Measurements from ENCODE around the gene LAMTOR4.

LAMTOR4 gene

DNA sequence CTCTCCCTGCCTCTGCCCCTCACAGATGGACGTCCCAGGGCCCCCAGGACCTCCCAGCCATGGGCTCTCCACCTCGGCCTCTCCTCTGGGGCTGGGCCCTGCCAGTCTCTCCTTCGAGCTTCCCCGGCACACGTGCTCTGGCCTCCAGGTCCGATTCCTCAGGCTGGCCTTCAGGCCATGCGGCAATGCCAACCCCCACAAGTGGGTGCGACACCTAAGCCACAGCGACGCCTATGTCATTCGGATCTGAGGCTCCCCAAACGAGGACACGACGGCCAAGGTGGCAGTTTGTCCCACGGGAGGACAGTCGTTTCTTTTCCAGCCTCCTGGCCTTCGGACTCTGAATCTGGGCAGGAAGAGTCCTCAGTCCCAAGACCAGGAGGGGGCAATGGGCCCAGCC, 42.1 kb upstream of the LAMTOR4 start:
- H3K27ac ChIP-seq (replicated peaks): no peak overlapping the region
- H3K27me3 ChIP-seq (ENCODE audit: insufficient read depth, poor library complexity, severe bottlenecking): no peaks in the 10 kb centered on the region
- H3K4me3 ChIP-seq (replicated peaks; ENCODE audit: insufficient read depth, low read length): no peak overlapping the region
- no peak for DNase-seq (ENCODE audit: low read depth in 1 of 2, low spot score in 1 of 2)
- TF ChIP-seq CTCF (IDR thresholded peaks at IDR 0.05; ENCODE audit: insufficient read depth, low read length) (no peak), SPI1 (IDR thresholded peaks at IDR 0.05; ENCODE audit: borderline replicate concordance, low read depth) (no peak)
- TF ChIP-seq, protein P1, sequence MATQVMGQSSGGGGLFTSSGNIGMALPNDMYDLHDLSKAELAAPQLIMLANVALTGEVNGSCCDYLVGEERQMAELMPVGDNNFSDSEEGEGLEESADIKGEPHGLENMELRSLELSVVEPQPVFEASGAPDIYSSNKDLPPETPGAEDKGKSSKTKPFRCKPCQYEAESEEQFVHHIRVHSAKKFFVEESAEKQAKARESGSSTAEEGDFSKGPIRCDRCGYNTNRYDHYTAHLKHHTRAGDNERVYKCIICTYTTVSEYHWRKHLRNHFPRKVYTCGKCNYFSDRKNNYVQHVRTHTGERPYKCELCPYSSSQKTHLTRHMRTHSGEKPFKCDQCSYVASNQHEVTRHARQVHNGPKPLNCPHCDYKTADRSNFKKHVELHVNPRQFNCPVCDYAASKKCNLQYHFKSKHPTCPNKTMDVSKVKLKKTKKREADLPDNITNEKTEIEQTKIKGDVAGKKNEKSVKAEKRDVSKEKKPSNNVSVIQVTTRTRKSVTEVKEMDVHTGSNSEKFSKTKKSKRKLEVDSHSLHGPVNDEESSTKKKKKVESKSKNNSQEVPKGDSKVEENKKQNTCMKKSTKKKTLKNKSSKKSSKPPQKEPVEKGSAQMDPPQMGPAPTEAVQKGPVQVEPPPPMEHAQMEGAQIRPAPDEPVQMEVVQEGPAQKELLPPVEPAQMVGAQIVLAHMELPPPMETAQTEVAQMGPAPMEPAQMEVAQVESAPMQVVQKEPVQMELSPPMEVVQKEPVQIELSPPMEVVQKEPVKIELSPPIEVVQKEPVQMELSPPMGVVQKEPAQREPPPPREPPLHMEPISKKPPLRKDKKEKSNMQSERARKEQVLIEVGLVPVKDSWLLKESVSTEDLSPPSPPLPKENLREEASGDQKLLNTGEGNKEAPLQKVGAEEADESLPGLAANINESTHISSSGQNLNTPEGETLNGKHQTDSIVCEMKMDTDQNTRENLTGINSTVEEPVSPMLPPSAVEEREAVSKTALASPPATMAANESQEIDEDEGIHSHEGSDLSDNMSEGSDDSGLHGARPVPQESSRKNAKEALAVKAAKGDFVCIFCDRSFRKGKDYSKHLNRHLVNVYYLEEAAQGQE (IDR thresholded peaks at IDR 0.05; ENCODE audit: insufficient replicate concordance, low read depth): no peak

DNA sequence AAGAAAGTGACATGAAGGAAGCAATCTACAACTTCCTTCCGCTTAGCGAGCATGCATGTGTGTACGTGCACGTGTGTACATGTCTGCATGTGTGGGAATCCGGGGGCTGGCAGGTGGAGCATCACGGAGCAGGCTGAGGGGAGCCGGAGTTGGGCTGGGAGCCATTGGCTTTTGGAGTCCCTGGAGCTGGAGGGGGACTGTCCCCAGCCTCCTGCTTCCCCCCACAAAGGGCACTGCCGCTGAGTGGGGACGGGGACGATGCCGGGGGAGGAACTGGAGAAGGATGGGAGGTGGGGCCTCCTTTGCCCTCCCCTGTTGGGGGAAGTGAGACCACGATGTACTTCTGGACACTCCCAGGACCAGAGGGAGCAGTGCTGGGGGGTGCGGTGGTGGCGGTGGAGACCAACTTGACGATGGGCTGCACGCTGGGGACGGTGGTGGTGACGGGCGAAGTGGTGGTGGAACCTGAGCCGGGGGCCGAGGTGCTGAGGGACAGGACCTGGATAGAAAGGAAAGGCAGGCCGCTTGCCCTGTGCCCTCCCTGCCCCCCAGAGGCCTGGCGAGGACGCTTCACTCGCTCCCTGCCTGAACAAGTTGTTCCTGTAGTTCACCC, 41.5 kb upstream of the LAMTOR4 start:
- no peak for DNase-seq (ENCODE audit: low read depth in 1 of 2, low spot score in 1 of 2)
- no peak overlapping the region for H3K27ac ChIP-seq (replicated peaks)
- no peak overlapping the region for H3K4me3 ChIP-seq (replicated peaks; ENCODE audit: insufficient read depth, low read length)
- TF ChIP-seq, protein P1 (IDR thresholded peaks at IDR 0.05; ENCODE audit: insufficient replicate concordance, low read depth): no peak
- TF ChIP-seq CTCF (IDR thresholded peaks at IDR 0.05; ENCODE audit: insufficient read depth, low read length) (no peak), SPI1 (IDR thresholded peaks at IDR 0.05; ENCODE audit: borderline replicate concordance, low read depth) (no peak), POLR2AphosphoS5 (IDR thresholded peaks at IDR 0.05; ENCODE audit: low read depth) (no peak), GABPA (IDR thresholded peaks at IDR 0.05; ENCODE audit: low read depth) (no peak)
- H3K27me3 ChIP-seq (ENCODE audit: insufficient read depth, poor library complexity, severe bottlenecking): no peaks in the 10 kb centered on the region

GRCh38 chr7:100107890-100108289, 40.8 kb upstream of the LAMTOR4 start:
- DNase-seq (ENCODE audit: low read depth in 1 of 2, low spot score in 1 of 2): no peak
- no peak overlapping the region for H3K27ac ChIP-seq (replicated peaks)
- H3K27me3 ChIP-seq (ENCODE audit: insufficient read depth, poor library complexity, severe bottlenecking): no peaks in the 10 kb centered on the region
- H3K4me3 ChIP-seq (replicated peaks; ENCODE audit: insufficient read depth, low read length): no peak overlapping the region
- TF ChIP-seq GABPA (IDR thresholded peaks at IDR 0.05; ENCODE audit: low read depth): no peak
- TF ChIP-seq SPI1 (IDR thresholded peaks at IDR 0.05; ENCODE audit: borderline replicate concordance, low read depth): 0 out of 2 replicates have a peak, but pooled peaks have one; percentile 5

DNA sequence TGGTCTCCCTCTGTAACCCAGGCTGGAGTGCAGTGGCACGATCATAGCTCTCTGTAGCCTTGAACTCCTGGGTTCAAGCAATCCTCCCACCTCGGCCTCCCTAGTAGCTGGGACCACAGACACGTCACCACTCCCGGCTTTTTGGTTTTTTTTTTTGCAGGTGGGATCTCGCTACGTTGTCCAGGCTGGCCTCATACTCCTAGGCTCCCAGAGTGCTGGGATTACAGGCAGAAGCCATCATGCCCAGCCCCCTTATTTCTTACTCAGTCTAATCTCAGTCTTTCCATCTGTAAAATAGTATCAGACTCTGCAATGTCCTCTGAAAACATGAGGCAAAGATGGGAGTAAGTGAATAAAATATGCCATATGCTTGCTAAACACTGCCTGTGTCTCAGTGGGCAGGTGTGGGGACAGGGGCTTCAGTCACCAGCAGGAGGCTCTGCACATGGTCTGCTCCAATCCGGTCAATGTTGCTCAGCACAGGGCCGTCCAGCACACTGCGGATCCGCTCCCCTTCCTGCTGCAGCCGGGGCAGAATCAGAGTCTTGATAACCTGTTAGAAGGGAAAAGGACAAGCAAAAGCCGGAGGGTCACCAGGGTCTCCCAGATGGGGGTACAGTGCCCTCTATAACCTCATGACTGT, 39.1 kb upstream of the LAMTOR4 start:
- H3K4me3 ChIP-seq (replicated peaks; ENCODE audit: insufficient read depth, low read length): no peak overlapping the region
- no peak for DNase-seq (ENCODE audit: low read depth in 1 of 2, low spot score in 1 of 2)
- TF ChIP-seq SPI1 (IDR thresholded peaks at IDR 0.05; ENCODE audit: borderline replicate concordance, low read depth) (no peak), GABPA (IDR thresholded peaks at IDR 0.05; ENCODE audit: low read depth) (no peak), CTCF (IDR thresholded peaks at IDR 0.05; ENCODE audit: insufficient read depth, low read length) (no peak), POLR2AphosphoS5 (IDR thresholded peaks at IDR 0.05; ENCODE audit: low read depth) (no peak)
- TF ChIP-seq, protein P1 (IDR thresholded peaks at IDR 0.05; ENCODE audit: insufficient replicate concordance, low read depth): no peak
- H3K27ac ChIP-seq (replicated peaks): no peak overlapping the region
- no peaks in the 10 kb centered on the region for H3K27me3 ChIP-seq (ENCODE audit: insufficient read depth, poor library complexity, severe bottlenecking)

All from HL-60 (cell line).